ENCODE results near the gene MECR.
"Not testable (repeated sequence)": the region's sequence is repeated elsewhere in the genome, so short reads cannot be mapped to it uniquely, and the experiment has no call there.

MECR gene

DNA sequence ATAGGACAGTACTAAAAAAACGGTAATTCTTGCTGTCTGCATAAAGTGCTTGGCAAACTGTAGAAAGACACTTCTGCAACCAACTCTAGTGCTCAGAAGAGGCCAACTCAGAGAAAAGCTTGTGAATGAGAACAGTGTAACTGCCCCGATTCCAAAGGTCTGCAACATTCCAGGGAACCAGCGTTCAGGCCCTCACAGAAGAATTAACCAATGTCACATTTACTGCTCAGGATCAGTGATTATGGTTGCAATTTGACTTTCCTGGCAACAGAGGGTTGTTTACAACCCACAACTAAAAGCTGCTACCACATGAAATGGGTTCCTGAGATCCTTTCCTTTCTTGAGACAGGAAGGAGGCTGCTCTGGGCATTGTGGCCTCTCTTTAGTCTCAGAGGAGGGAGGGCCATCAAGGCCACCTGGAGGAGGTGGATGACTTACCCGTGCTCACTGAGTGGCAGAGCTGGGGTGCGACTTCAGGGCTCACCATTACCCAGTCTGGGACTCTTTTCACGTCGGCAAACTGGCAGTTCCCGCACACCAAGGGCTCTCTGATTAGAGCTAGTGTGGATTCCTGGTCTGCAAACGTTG is 64.3 kb downstream of the MECR start:
- no peak for DNase-seq

DNA sequence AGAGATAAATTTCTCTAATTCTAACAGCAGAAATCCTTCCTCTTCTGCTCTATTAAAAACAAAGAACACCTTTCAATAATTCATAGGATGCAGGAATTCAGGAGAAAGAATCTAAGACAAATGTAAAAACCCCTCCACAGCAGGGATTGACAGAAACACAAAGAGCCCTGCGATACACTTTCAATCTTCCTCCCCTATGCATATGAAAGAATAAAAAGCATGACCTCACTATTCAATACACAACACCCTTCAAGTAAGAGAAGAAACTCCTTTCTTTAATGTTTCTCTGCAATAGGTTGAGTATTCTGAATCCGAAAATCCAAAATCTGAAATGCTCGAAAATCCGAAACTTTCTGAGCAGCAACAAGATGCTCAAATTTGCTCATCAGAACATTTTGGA is 66.1 kb downstream of the MECR start:
- DNase-seq = no peak

DNA sequence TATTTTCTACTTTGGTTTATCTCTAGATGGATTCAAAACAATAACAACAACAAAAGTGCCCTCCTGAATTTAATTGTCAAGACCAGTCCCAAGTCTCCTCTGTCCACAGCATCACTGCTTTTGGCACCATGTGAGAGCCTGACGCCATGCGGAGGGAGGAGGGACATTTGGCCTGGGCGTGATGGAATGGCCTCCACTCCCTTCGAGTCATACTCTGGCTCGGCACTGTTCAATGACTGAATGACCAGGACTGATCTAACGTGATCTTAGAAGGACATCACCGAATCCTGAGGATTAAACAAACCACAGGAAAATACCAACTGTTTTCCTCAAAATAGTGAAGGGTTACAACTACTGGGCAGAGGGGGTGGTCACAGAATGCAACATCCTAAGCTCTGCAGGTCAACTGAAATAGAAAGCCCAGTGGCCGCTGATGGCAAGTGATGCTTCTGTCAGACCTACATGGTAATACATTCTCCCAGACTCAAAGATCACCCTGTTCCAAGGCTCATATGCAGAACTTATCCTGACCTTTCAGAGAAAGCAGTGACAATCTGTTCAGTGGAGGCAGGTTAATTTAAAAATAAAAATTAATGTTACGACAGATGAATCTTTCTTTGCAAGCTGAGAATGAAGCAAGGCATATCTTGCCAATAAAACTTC is 68.1 kb downstream of the MECR start:
- DNase-seq = no peak

DNA sequence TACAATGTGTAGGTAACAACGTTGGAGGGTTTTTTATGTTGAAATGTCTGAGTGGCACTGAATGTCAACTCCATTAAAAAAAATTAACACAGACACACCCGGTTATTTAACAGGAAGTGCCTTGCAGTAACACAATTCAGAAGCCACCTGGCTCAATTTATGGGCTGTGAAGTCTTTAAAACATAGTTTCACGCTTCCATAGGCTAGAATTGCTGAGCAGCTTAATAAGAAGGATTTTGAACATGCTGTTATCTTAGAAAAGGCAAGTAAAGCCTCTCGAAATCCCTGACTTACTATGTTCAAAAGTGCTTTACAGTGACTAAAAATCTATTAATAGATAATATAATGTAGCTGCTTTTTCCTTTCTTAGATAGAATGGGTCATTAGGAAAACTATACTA is 68.7 kb downstream of the MECR start:
- no peak for DNase-seq

DNA sequence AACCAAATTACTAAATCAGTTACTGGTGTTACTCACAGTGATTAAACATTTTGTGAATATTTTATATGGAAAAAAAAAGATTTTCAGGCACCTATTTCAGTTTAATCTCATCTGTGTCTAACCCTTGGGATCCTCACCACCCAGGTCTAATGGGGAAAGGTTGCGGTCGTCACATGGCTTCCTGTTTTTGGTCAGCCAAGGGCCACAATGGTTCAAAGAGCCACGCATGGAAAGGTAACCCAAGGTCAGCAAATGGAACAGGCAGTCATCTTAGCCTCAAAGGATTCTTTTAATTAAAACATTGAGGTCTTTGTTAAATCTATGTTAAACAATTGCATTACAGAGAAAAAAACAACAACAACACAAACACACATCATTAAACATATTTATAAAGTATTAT is 71.0 kb downstream of the MECR start:
- no peak for DNase-seq

DNA sequence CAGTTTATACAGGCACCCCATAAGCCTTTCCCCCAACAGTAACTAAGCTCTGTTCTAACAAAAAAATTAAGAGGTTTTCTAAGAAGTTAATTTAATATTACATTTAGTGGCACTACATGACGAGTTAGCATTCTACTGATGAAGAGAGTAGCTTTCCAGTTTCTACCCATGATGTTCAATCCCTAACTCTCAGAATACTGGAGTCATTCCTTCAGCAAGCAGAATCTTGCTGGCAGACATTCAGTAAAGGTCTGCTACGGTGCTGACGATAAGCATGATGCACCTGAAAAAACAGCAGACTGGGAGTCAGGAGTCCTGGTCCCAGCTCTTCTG is 73.5 kb downstream of the MECR start:
- no peak for DNase-seq

DNA sequence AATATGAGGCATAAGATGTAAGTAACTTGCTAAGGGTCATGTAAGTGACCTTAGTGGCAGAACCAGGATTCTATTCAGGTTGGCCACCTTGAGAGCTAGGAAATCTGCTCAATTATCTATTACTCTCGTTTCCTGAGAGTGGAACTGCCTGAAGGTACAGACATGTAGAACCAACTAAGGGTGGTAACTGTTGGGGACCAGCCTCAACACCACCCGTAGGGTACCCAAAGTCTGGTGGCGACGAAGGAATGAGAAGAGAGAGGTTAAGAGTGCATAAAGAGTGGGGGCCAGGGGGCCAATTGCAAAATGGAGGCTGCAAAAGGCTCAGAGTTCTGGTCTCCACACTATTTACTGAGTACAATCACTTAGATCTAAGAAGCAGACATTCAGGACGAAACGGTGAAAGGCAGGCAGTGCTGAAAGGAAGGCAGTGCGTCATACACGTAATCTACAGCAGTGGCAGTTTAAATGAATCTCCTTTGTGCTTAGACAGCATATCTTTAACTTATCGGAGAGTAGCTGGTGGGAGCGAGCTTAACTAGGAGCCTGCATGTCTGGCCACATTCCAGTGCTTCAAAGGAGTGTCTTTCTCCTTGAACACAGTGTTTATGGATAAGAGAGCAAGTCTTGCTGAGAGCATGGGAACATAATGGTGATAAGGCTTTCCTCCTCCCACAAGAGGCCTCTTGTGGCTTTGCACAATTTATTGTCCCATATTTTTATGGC is 74.0 kb downstream of the MECR start:
- DNase-seq = no peak

DNA sequence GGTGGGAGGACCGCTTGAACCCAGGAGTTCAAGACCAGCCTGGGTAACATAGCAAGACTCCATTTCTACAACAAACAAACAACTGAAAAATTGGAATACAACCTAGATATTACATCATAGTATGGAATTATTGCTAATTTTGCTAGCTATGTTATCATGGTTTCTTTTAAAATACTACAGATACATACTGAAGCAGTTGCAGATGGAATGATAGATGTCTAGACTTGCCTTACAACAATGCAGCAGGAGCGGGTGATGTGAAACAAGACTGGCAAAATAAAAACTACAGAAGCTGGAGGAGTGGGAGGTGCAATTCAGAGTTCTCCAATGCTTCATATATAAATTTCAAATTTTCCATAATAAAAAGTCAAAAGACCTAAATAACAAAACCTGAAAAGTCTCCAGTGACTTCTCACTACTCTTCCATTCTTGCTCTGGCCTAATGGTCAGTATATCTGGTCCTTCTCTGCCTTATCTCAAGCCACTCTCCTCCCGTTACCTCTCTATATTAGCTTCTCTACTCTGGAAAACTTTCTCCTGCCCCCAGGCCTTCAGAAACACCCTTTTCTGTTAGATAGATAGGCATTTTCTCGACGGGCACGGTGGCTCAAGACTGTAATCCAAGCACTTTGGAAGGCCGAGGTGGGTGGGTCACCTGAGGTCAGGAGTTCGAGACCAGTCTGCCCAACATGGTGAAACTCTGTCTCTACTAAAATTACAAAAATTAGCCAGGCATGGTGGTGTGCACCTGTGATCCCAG is 78.5 kb downstream of the MECR start:
- no peak for DNase-seq

DNA sequence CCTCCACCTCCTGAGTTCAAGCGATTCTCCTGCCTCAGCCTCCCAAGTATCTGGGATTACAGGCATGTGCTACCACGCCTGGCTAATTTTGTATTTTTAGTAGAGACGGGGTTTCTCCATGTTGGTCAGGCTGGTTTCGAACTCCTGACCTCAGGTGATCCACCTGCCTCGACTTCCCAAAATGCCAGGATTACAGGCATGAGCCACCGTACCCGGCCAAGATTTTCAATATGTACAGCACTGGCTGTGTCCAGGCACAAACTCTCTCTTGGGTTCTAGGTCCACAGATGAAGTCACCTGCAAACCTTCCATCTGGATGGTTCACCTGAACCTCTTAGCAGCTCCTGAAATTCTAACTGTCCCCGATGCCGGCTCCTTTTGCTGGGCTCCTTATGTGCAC is 80.4 kb downstream of the MECR start:
- not testable (repeated sequence) for DNase-seq

DNA sequence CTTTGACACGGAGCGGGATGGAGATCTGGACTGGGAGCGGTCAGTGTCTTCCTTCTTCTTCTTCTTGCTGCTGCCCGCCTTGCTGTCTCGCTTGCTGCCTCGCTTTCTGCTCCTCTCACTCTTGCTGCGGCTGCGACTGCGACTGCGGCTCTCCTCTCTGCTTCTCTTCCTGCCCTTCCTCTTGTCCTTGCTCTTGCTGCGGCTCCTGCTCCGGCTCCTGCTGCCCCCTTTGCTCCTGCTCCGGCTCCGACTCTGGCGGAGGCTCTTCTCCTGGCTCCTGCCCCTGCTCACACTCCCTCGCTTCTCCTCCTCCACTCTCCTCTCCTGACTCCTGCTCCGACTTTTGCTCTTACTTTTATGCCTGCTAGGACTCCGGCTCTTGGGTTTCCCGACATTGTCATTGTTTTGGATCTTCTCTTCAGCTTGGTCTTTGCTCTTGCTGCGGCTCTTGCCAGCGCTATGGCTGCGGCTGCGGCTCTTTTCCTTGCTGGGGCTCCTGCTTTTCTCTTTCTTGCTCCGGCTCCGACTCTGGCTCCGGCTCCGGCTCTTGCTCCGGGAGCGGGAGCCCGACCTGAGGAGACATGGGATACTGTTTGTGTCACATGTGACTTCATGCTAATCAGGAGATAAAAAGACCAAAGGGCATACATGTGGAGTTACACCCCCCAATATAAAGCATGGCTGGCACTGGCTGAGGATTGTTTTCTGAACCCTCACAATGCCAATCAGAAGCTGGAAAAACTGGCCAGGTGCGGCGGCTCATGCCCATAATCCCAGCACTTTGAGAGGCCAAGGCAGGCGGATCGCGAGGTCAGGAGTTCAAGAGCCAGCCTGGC is 81.9 kb downstream of the MECR start:
- DNase-seq = no peak

DNA sequence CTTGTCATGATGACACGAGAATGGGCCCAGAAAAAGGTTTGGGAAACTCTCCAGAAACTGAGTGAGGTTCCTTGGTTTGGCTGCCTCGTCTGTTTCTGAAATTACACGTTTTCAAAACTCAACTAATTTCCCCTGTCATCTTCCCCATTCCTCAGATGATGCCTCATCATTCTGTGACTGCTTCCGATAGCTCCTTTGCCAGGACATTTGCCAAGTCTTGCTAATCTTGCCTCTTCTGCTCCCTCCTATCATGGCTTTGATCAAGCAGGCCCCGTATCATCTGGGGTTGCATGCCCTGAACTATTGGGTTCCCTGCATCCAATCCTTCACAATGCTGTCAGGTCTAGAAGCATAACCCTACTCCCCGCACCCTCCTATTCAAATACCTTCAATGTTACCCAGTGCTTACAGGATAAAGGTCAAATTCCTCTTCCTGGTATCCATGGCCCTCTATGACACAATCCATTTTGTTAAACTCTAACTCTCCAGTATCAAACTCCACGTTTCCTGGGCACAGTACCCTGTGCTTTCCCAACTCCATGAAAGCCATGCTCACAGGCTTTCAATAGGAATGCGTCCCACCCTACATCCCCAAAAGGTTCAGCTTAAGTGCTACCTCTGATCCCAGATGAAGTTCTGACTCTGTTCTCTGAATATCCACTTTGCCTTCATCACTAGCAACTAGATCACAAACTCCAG is 84.8 kb downstream of the MECR start:
- DNase-seq = no peak

DNA sequence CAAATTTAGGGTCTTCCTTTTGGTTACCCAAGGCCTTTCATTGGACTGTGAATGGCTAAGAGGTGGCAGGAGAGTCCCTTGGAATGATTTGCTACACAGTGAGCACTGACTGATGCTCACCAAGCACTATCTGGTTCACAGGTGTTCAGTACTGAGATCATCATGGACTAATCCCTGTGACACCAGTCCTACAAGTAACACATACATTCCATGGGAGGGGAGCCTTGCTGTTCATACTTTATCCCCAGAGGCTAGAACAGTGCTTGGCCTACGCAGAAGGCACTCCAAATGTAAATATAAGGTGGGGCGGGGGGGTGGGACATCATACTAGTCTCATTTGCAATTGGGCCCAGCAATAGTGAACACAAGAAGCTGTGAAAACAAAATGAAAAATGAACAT is 86.6 kb downstream of the MECR start:
- DNase-seq = no peak

DNA sequence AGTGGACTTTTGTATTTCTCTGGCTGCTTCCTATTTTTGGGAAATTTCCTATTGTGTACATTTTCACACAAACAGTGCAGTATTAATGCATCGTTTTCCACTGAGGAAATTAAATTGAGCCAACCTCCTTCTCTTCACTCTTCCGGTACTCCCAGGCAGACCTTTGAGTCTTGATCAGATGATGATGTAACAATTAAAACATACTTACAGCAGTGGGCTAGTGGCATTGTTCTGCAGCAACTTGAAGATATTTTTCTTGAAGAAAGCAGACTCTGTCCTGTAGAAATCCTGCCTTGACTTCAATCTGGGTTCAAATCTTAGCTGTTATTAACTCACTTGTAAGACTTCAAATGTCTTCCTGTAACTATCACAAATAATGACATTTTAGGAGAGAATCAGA is 88.0 kb downstream of the MECR start:
- DNase-seq = no peak

All from activated gamma-delta T cell (primary cell).